HG02870 (cell line): ENCODE data around the gene PLXNA4.

ENCODE experiments used
- ATAC-seq: cut with Tn5 transposase; IDR thresholded peaks from one replicate; pipeline ENCODE4 v1.9.1; 2021; ENCODE audit warnings: mild to moderate bottlenecking, moderate library complexity; ENCODE audit not compliant: unreplicated experiment

Gene PLXNA4

DNA sequence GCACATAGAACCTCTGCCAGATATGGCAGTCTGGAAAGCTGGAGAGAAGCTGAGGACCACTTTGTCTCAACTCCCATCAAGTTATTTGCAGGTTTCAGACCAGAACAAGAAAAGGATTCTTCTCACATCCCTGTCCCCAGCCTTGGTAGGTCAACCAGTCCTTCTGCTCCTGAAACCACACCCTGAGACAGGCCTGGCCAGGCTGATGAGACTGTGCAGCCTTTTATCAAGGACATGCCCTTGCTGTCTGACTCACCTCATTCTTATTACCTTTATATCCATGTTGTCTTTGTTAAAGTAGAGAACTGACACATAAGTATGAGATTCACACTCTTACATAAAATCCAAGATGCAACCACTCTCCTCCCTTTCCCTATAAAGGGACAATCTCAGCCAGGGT, 354.9 kb downstream of the PLXNA4 start:
- no peak for ATAC-seq

DNA sequence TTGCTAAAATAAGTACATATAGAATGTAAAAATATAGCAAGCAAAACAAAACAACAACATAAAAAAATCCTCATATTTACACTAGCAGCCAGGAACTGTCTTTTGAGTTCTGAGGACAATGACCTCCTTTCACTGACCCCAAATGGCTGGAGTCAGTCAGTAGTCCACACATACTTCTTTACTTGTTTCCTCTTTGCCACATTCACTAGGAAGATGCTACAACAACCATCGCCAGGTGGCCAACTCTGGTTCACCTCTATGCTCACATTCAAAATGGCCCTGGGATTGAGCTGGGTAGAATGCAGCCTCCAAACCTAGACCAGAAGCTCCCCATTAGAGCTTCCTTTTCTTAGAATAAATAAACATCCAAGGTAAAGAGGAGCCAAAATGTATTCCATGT, 356.2 kb downstream of the PLXNA4 start:
- ATAC-seq = no peak

DNA sequence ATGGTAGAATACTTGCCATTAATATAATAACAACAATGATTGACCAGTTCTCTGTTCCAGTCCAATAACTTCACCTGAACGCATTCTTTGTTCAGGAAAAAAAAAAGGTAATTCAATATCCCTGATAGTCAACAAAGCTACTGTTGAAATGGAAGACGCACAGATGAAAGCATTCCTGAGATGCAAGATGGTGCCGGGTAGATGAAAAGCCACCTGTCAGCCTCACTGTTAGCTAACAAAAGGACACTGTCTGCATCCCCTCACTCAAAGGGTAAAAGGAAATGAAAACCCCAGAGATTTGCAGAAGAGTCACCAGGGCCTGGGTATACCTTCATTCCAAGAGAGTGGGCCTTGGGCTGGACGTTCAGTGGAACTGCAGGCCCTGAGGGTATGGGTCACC, 357.4 kb downstream of the PLXNA4 start:
- ATAC-seq = no peak

DNA sequence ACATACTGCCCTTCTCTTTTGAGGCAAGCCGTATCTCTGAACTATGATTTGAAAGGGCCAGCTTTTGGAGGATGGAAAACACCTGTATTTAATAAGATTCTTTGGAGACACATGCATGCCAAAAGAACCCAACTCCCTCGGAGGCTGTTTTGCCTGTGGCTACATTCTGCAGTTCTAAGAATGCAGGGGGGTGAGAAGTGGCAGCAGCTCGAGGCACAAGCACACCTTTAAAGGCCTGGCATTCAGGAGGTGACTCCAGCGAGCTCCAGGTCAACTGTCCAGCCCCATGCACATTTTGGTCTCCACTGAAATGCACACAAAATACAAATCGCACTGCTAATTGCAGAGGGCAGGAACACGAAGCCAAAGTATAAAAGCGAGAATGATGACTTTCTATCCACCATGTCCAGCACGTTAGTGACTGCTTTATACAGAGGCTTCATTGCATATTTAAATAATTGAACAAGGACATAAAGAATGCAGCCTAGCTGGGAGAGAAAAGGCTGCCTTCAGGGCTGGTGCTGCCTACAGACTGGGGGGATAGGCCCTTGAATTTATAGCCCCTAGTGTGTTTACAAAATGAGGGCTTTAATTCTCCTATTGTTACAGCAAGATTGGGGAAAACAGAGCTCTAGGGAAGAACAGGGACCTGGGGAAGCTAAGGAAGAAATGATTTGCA, 359.3 kb downstream of the PLXNA4 start:
- ATAC-seq = no peak

DNA sequence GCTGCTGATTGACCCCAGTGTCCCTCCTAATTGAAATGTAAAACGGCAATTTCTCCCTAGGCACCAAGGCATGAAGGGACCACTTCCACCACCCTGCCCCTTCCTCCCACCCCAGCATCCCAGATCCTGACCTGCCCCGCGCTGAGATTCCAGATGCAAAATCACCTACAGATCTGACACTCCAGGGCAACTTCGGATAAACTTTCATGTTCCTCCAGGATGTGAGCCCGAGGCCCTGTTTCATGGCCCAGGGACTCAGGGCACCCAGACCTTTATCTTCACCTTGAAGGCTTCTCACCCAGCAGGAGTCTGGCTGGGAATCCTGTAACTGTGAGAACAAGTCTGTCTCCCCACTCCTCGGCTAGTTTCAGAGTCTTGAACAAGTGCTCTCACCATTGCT, 361.8 kb downstream of the PLXNA4 start:
- no peak for ATAC-seq

DNA sequence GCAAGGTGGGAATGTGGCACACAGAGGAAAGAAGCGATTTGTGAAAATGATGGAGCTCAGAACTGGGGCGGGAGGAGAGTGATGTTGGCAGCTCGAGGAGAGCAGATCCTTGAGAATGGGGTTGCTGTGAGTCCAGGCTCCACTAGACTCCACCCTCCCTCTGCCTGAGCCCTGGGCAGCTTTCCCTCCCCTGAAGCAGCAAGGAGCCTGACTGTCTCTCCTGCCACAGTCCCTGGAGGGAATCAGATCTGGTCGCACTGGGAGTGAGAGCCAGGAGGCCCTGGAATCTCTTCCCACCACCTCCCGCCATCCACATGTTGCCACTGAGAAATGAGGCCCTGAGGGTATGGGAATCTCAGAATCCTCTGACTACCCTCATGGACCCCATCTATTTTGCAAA, 362.7 kb downstream of the PLXNA4 start:
- no peak for ATAC-seq

DNA sequence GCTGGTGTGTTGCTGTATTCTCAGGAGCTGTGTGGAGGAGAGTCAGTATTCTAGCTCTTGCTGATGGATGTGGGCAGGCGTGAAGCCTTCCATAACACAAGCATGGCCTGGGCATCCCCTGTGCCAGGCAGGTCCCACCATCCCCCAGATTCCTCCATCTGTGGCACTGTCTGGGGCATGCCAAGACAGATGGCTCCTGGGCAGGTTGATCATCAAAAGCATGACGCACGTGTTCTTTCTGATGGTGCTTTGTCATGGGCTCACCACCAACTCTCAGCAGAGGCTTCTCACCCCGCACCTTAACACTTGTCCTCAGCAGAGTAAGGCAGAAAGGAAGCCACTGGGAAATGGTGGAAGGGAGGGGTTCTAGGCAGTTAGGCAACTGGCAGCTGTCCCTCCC, 364.3 kb downstream of the PLXNA4 start:
- no peak for ATAC-seq

DNA sequence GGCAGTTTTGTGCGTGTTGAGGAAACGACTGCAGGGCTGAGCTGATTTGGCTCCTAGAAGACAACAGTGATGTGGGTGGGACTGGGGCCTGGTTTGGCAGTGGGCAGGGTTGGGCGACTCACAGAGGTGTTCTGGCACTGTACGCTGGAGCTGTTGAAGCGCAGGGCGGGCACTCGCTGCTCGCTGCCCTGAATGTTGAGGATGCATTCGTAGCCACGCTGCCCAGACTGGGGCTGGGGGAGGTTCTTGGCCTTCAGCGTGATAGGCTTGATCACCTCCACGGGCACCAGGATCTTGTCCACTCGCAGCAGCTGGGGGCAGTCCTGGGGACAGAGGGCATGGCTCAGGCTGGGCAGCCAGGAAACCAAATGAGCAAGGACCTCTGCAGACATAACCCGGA, 365.4 kb downstream of the PLXNA4 start:
- ATAC-seq = no peak

DNA sequence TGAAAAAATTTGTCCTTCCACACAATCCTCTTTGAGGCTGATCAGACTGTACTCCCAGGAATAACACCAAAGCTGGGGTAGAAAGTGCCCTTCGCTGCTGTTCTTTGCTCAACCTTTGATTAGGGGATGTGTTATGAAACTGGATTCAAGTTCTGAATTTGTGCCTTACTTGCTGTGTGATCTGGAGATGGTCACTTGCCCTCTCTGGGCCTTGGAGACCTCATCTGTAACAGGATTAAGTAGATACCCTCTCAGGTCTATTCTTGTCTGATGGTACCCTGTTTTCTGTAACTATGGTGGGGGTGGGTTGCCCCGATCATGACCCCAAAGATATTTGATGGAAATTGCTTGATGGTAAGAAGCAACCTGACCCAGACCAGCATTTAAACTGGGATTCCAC, 368.5 kb downstream of the PLXNA4 start:
- no peak for ATAC-seq

DNA sequence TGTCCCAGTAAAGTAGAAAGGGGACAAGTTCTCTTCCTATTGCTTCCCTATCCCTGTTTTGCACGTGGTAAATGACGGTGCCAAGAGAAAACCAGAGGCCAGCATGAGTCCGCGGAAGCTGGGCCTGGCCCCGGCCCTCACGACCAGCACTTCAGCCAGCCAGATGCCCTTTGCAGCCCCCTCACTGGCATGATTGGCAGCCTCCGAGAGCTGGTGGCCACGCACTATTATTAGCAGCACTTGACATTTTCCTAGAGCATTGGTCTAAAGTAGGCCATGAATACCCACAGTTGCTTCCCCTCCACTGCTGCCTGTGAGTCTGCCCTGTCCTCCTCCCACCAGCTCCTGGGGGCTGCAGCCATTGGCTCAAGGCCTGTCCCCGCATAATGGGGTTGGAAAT, 369.1 kb downstream of the PLXNA4 start:
- no peak for ATAC-seq

DNA sequence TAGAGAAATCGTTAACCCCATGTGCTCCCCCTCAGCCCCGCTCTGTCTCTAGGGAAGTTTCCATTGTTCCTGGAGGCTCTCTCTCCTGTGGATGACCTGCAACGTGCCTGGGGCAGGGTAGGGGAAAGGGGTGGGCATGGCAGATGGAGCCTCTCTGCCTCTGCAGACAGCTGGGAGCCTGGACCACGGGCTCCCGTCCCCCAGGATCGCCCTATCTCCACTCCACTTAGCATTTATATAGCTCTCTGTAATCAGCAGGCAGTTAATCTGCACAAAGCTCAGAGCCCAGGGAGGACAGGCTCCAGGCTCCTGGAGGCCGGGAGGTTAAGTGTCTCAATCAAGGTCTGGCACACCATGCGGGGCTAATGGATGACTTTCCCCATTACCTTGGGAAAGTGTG, 369.7 kb downstream of the PLXNA4 start:
- no peak for ATAC-seq

DNA sequence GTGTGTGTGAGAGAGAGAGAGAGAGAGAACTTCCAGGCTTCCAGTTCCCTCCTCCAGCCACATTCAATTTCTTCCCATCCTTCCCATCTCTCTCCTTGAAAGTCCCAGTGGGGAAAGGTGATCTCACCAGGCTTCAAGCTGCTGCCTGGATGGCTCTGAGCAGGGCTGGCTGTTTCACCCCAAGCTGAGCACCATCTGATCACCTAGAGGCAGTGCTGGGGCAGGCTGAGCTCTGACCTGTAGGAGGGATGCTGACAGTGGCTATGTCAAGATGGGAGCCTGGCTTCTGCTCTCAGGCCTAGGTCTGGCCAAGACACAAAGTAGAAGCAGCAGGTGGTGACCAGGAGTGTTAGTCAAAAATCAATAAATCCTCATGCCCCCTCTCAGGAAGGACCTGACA, 370.8 kb downstream of the PLXNA4 start:
- ATAC-seq = no peak

DNA sequence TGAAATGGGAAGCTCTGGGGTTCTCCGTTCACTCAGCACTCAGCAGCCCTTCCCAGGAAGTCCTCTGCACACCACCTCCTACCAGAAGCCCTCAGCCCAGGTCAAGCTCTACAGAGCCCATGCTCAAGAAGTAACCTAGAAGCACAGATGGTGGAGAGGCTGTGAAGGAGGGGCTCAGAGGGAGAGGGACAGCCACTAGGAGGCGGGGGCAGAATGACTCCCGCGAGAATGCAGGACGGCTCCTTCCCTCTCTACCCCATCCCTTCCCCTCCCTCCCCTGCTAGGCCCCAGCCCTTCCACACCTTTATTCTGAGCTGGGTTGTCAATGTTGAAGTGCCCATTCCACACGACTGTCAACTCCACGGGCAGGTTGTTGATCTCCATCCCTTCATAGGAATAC, 373.2 kb downstream of the PLXNA4 start:
- ATAC-seq = no peak

DNA sequence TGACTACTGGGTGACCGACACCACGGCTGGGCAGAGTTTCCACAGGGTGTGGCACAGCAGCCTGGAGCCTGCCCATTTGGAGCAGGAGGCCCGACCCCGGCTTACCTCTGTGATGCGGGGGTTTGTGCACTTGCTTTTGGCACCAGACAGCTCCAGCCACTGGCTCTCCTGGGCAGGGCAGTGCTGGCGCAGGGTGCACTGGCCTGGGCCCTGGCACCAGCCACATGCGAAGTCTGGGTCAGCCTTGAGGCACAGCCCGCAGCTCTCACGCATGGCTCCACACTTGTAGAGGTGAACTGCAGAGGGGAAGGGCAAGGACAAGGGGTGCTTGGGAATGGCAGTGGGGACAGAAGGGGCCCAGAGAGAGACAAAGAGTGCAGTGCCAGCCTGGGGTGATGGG, 373.7 kb downstream of the PLXNA4 start:
- no peak for ATAC-seq

DNA sequence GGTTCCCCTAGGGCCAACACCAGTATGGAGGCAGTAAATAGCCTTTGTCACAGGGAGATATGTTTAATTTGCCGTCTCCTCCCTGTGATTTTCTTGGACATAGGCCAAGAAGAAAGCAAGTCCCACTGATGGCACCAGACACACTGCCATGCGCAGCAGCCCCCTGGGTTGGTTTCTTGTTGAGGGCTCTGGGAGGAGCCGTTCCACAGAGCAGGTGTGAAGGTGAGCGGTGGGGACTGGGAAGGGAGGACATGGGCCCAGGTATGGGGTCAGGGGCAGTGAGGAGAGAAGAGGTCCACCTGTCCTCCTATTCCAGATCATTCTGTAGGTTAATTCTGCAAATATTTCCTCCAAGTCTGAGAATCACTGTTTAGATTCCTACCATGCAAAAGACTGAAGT, 376.1 kb downstream of the PLXNA4 start:
- ATAC-seq = no peak

DNA sequence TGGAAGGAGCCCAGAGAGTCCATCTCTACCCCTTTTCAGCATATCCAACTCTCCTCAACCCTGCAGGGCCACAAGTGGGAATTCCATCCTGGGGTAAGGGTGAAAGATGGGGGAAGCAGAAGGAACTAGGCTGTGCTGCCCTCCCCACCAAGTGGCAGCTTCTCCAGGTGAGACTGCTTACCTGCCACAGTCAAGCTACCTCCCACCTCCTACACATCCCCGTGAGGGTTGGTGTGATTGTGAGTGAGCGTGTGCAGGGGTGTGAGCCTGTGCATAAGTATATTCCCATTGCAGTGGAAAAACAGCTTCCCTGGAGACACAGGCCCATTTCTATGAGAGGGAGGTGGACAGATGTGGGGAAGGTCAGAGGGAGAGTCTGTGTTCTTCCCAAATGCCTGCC, 376.6 kb downstream of the PLXNA4 start:
- ATAC-seq = no peak

DNA sequence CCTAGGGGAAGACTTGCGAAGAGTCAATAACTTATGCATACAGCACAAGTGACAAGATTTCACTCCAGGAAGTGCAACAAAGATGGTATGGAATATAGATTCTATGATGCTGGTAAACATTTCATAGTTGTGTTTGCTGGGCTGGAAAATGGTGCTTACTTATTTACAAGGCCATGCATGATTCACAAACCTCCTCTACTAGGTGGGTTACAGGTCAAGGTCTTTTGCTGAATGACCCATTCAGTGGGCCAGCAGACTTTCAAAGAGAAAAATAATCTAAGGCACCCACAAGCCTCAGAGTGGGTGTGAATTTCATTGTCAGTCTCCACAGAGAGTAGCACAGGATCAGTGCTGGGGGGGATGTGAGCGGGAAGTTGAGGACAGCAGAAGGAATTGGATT, 378.5 kb downstream of the PLXNA4 start:
- ATAC-seq = no peak

DNA sequence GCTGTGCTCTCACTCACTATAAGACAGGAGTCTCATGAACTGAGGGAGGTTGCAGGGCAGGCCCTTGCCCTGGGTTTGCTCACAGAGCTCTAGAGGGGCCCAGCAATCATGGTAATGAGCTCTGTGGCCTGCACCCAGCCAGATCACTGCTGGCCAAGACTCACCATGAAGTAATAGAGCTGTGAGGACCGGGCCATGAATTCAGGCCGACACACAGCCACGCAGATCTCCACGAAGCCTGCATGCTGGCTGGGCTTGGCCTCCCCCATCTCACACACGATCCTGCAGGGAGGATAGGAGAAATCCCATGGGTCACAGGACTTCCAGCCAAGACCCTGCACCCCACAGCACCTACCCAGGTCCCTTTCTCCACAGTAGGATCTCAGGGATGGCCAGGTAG, 382.4 kb downstream of the PLXNA4 start:
- no peak for ATAC-seq

DNA sequence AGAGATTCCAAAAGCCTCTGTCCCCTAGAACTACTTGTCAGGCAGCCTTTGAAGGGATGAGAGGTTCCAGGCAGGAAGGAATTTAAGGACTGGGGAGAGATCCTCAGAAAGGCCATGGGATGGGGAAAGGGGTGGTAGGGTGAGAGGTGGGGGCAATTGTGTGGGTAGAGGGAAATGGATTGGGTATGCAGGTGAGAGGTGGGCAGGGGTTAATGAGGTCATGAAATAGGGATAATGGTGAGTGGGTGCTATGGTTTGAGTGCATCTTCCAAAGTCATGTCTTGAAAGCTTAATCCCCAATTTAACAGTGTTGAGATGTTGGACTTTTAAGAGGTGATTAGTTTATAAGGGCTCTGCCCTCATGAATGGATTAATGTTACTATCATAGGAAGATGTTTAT, 383.5 kb downstream of the PLXNA4 start:
- no peak for ATAC-seq

DNA sequence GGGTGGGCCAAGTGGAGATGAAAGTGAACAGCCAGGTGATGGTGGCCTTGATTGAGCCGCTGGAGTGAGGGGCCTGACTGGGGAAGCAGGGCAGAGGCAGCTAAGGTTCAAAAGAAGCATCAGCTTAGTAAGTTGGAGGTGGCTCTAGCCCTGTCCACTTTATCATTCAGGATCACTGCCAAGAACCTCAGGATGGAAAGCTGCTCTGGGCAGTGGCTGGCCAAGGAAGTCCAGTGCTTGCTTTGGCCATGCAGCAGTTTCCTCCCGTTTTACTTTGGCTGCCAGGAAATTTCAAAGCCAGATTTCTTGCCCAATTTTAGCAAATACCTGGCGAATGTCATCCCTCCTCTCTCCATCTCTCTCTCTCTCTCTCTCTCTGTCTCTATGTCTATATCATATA, 384.9 kb downstream of the PLXNA4 start:
- ATAC-seq = no peak

DNA sequence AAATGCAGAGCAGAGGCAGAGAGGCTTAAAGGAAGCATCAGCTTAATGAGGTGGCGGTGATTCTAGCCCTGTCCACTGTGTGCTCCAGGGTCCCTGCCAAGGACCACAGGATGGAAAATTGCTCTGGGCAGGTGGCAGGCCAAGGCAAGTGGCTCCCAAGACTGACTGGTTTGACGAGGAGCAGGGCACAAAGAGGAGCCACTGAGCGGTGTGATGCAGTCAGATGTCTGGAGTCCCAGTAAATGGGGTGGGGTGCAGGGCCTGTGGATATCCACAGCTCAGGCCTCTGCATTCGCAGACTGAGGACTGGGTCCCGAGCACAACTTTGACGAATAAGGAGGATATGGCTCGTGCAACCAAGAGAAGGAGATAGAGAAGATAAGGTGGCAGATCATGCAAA, 385.6 kb downstream of the PLXNA4 start:
- ATAC-seq = no peak

DNA sequence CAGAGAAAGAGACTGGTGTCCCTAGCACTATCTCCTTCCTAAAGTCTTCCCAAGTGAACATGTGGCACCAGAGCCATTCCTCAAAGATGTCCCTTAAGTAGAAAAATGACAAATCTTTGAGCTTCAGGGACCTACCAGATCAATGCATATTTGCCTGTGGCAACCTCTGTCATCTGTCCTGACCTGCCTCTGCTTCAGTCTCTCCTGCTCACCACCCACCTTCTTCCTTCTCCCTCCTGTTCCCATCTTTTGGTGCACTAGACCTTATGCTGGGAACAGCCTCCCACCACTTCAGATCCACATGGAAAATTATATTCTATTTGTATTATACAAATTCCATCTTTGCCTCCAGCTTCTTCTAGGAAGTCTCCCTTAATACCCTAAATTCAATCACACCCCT, 386.4 kb downstream of the PLXNA4 start:
- ATAC-seq = no peak
